ENCODE results near the gene CSNK1G1.

DNA sequence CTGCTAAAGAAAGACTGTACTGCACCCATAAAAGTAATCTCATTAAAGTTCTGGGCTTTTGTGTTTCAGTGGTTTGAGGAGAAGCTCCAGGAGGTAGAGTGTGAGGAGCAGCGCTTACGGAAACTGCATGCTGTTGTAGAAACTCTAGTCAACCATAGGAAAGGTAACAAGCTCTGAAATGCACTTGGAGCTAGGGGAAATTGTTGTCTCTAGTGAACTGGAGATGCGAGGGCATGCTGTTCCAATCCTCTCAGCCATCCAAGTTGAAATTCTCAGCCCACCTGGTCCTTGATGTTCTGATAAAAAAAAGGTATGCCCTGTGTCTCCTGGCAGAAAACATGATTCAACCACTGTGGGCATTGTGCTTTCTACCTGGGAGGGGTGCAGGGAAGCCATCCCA is 225.8 kb downstream of the CSNK1G1 start:
- TF ChIP-seq, protein P1, sequence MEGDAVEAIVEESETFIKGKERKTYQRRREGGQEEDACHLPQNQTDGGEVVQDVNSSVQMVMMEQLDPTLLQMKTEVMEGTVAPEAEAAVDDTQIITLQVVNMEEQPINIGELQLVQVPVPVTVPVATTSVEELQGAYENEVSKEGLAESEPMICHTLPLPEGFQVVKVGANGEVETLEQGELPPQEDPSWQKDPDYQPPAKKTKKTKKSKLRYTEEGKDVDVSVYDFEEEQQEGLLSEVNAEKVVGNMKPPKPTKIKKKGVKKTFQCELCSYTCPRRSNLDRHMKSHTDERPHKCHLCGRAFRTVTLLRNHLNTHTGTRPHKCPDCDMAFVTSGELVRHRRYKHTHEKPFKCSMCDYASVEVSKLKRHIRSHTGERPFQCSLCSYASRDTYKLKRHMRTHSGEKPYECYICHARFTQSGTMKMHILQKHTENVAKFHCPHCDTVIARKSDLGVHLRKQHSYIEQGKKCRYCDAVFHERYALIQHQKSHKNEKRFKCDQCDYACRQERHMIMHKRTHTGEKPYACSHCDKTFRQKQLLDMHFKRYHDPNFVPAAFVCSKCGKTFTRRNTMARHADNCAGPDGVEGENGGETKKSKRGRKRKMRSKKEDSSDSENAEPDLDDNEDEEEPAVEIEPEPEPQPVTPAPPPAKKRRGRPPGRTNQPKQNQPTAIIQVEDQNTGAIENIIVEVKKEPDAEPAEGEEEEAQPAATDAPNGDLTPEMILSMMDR (IDR thresholded peaks at IDR 0.05) = no peak
- TF ChIP-seq POLR2A (IDR thresholded peaks at IDR 0.05) = no peak
